CD4-positive, alpha-beta T cell treated with Interleukin-21 for 1 hour (primary cell): ENCODE measurements around the gene NUCB1.
"Not testable (repeated sequence)": the region's sequence is repeated elsewhere in the genome, so short reads cannot be mapped to it uniquely, and the experiment has no call there.

ENCODE experiments used
- DNase-seq: peaks from one replicate; pipeline ENCODE4 v3.0.0-alpha.2; 2020

NUCB1 gene

DNA sequence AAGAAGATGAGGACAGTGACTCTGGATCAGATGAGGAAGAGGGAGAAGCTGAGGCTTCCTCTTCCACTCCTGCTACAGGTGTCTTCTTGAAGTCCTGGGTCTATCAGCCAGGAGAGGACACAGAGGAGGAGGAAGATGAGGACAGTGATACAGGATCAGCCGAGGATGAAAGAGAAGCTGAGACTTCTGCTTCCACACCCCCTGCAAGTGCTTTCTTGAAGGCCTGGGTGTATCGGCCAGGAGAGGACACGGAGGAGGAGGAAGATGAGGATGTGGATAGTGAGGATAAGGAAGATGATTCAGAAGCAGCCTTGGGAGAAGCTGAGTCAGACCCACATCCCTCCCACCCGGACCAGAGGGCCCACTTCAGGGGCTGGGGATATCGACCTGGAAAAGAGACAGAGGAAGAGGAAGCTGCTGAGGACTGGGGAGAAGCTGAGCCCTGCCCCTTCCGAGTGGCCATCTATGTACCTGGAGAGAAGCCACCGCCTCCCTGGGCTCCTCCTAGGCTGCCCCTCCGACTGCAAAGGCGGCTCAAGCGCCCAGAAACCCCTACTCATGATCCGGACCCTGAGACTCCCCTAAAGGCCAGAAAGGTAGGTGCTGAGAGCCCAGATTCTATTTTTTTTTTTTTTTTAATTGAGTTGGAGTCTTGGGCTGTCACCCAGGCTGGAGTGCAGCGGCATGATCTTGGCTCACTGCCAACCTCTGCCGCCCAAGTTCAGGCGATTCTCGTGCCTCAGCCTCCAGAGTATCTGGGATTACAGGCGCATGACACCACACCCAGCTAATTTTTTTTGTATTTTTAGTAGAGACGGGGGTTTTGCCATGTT lies 25.6 kb upstream of the NUCB1 start:
- DNase-seq = peak; percentile 39

DNA sequence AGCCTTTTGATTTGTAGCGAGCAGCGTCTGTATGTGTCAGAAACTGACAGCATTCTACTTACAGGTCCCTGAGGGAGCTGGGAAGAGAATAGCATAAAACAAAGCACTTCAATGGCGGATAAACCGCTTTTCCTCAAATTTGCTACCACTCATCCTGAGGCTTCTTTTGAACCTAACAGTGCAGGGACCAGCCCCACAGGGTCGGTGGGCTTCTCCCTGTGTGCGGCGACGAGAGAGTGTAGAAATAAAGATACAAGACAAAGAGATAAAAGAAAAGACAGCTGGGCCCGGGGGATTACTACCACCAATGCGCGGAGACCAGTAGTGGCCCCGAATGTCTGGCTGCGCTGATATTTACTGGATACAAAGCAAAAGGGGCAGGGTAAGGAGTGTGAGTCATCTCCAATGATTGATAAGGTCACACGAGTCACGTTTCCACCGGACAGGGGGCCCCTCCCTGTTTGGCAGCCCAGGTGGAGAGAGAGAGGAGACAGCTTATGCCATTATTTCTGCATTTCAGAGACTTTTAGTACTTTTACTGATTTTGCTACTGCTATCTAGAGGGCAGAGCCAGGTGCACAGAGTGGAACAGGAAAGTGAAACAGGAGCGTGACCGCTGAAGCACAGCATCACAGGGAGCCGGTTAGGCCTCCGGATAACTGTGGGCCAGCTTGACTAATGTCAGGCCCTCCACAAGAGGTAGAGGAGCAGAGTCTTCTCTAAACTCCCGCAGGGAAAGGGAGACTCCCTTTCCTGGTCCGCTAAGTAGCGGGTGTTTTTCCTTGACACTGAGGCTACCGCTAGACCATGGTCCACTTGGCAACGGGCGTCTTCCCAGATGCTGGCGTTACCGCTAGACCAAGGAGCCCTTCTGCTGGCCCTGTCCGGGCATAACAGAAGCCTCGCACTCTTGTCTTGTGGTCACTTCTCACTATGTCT lies 23.8 kb upstream of the NUCB1 start:
- peak; percentile 57 for DNase-seq

DNA sequence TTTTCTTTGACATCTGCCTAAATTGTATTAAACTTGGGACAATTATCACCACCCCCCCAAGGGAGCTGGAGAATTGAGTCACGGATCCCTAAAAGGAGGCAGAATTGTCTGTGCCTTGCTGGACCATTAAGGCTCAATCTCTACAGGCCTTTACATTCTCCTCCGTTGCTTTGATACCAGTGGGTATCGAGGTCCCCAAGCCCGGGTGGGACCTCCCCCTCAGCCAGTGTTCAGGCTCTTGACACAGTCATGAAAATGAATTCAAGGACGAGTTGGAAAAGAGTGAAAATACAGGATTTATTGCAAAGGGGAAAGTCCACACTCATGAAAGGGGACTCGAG lies 22.3 kb upstream of the NUCB1 start:
- DNase-seq = peak; percentile 45

DNA sequence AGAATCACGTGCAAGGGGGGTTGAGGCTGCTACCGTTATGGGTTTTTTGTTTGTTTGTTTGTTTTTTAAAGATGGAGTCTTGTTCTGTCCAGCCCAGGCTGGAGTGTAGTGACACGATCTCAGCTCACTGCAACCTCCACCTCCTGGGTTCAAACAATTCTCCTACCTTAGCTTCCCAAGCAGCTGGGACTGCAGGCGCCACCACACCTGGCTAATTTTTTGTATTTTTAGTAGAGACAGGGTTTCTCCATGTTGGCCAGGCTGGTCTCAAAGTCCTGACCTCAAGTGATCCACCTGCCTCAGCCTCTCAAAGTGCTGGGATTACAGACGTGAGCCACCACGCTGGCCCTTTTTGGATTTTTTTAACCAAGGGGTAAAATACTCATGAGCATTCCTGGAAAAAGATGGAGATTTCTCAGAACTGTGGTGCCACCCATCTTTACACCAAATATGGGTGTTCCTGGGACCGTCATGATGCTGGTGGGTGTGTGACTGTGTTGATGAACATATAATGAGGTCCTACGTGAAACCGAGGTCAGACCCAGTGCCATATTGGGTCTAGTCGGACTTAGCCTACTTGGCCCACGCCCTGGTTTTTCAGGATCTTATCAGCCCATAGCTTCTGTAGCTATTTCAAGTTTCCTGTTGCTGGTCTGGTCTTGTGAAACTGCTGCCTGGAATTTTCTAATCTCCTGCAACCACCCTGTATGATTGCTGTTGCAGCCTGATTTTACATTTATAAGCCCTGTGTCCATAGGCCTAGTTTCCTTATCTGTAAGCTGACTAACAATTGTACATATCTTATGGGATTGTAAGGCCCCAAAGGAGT lies 21.7 kb upstream of the NUCB1 start:
- peak; percentile 57 for DNase-seq

DNA sequence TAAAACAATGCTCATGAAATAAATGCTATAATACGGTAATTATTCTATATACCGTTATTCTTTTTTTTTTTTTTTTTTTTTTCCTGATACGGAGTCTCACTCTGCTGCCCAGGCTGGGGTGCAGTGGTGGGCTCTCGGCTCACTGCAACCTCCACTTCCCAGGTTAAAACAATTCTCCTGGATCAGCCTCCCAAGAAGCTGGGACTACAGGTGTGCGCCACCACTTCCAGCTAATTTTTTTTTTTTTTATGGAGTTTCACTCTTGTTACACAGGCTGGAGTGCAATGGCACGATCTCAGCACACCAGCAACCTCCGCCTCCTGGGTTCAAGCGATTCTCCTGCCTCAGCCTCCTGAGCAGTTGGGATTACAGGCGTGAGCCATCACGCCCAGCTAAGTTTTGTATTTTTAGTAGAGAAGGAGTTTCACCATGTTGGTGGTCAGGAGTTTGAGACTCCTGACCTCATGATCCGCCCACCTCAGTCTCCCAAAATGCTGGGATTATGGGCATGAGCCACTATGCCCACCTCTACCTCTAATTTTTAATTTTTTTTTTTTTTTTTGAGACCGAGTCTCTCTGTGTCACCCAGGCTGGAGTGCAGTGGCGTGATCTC lies 21.0 kb upstream of the NUCB1 start:
- peak; percentile 21 for DNase-seq

DNA sequence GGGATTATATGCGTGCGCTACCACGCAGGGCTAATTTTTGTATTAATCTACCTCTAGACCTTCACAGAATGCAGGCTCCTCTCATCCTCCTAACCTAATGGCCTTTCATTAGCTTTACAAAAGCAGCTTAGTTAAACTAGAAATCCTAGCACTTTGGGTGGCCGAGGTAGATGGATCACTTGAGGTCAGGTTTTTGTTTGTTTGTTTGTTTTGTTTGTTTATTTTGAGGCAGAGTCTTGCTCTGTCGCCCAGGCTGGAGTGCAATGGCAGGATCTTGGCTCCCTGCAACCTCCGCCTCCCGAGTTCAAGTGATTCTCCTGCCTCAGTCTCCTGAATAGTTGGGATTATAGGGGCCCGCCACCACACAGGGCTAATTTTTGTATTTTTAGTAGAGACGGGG lies 20.4 kb upstream of the NUCB1 start:
- peak; percentile 26 for DNase-seq

DNA sequence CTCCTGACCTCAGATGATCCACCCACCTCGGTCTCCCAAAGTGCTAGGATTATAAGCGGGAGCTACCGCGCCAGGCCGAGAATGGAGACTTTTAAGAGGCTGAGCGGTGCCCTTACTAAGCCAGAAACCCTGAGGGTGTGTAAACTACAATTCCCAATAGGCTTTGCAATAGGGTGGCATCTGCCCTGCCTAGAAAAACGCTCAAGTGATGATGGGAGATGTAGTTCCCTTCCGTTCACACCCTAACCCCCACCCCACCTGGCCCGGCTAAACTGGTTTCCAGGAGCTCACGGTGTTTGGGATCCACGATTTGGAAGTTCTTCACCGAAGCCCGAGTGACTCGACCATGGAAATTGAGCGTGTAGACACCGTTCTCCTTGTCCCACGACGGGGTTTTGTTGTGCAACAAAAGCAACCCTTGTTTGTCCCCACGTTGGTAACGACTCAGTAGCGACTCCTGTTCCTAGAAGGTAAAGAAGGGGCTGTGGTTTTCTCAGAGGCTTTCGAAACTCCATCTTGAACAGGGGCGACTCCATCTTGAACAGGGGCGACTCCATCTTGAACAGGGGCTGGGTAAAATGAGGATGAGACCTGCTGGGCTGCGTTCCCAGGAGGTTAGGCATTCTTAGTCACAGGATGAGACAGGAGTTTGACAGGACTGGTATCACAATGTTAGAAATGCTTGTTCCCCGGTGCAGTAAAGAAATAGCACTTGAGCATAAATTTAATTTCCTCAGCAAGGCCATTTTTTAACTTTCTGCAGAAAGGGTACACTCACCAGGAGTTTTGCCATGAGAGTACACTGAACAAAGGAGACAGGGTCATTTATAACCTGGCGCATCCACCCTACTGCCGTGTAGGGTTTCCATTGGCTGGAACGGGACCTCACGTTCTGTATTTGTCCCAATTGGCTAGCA lies 18.1 kb upstream of the NUCB1 start:
- peak; percentile 62 for DNase-seq

DNA sequence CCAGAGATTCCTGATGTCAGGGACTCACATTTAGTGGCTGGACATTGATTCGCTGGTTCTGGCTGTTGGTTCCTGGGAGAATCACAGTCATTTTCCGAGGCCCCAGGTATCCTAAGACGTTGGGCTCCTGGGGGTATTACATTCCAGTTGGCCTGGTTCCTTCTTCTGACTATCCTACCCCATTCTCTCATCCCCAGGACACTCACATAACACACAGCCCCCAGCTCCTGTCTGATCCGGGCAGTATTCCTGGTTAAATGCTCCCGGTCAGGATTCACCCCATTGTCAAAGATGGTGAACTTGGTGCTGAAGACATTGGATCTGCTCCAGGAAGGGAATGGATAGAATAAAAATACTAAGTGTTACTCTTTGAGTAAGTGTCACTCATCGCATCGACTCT lies 16.4 kb upstream of the NUCB1 start:
- DNase-seq = peak; percentile 39

DNA sequence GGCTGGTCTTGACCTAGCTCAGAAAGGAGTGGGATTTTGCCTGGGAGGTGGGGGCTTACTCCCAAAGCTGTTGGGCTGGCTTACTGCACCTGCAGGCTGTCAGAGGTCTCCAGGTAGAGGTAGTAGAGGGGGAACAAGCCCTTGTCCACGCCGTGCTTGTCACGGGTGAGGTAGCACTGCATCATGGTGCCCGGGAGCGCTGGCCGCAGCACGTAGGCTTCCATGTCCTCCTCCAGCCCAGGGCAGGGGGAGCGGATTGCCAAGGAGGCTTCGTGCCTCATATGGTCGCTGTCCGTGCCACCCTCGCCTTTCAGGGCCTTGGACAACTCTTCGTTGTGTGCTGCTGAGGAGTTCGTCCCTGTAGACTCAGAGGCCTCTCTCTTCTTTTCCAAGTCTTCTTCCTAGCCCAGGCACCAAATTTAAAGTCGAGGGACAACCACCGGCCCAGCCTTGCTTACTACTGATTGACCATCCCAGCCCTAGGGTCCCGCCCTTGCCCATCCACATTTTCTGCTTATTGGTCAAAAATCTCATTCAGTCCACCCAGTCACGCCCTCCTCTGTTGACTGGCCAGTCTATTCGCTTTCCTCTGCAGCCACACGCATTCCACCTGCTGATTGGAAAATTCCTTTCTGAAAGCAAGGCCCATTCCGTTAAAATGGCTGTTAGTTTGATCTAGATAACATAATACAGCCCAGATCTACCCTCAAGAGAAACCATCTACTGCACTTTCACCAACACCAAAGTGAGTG lies 12.1 kb upstream of the NUCB1 start:
- no peak for DNase-seq

DNA sequence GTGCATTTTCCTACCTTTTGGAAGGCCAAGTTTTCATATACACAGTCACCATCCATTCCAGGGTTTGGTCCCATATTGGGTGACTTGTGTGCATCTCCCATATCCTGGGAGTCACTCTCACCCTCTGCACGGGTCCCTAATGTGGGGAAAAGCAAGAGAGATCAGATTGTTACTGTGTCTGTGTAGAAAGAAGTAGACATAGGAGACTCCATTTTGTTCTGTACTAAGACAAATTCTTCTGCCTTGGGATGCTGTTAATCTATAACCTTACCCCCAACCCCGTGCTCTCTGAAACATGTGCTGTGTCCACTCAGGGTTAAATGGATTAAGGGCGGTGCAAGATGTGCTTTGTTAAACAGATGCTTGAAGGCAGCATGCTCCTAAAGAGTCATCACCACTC lies 10.6 kb upstream of the NUCB1 start:
- not testable (repeated sequence) for DNase-seq

DNA sequence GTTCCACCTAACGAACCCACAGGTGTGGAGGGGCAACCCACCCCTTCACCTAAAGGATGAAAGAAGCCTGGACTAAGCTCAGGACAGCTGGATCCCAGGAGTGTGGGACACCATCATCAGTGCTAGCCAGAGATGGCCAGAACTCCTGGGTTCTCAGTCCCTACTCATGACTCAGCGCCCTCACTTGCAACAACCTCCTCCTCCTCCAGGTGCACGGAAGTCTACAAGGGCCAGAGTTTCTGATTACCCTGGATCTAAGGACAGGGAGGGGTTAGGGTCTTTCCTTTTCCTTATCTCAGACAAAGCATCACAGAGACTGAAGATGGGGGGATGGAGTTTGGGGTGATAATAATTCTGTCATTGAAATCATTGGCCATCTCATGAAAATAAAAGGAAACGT lies 9.6 kb upstream of the NUCB1 start:
- DNase-seq = no peak

DNA sequence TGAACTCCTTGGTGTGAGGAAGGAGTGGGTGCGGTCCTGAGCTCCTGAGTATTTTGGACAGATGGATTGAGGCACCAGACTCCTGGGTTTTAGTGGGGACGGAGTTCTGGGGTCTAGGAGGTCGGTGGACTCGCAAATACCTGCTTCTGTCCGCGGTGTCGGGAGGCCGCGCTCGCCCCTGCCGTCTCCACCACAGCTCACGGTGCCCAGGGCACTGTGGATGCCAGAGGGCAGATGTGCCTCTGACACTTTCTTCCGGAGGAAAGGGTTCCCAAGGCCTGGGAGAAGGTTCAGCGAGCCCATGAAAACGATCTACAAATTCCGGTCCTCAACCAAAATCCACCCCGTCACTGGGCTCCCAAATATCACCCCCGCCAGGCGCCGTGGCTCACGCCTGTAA lies 4.9 kb upstream of the NUCB1 start:
- DNase-seq = no peak

DNA sequence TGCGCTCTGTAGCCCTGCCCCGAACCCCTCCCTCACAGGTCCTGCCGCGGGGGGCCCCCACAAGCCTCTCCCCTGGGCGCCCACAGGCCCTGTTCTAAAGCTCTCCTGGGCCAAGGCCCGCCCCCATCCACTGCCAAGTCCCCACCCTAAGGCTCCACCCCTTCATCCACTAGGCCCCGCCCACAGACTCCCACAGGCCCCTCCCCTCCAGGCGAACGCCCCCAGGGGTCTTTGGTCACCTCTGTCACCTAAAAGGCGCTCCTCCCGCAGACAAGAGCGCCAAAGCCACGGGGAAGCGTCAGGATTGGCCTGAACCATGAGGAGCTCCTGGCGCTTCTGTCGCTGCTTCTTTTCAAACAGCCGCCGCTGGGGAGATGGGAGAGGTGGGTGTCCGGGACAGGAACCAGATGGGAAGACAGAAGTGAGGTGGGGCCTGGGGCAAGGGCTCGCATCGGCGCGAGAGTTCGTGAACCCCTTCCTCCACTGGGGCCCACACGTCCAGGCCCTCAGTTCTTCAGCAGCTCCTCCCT lies 3.9 kb upstream of the NUCB1 start:
- peak; percentile 61 for DNase-seq

DNA sequence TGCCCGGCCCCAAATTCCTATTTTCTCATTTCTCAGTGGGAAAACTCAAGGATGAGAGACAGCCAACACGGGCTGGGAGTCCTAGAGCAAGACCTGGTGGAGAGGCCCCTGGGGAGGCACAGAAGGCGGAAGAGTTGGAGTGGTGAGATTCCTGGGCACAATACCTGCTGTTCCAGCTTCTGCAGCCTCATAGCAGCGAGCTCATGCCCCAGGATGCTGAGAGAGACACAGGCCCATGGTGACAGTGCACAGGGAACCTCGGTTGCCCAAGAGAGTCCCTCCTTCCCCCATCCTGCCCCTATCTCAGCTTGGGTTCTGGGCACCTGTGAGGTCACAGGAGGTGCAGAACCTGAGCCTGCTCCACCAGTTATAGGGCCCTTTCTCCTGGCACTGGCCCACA lies 2.9 kb upstream of the NUCB1 start:
- DNase-seq = no peak

DNA sequence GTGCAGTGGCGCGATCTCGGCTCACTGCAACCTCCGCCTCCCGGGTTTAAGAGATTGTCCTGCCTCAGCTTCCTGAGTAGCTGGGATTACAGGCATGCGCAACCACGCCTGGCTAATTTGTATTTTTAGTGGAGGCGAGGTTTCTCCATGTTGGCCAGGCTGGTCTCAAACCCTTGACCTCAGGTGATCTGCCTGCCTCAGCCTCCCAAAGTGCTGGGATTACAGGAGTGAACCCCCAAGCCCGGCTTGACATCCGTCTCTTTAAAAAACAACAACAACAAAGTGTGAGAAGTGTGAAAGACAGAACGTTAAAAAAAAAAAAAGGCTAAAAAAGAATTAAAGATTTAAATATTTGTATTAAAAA lies 744 bp upstream of the NUCB1 start:
- DNase-seq = not testable (repeated sequence)

DNA sequence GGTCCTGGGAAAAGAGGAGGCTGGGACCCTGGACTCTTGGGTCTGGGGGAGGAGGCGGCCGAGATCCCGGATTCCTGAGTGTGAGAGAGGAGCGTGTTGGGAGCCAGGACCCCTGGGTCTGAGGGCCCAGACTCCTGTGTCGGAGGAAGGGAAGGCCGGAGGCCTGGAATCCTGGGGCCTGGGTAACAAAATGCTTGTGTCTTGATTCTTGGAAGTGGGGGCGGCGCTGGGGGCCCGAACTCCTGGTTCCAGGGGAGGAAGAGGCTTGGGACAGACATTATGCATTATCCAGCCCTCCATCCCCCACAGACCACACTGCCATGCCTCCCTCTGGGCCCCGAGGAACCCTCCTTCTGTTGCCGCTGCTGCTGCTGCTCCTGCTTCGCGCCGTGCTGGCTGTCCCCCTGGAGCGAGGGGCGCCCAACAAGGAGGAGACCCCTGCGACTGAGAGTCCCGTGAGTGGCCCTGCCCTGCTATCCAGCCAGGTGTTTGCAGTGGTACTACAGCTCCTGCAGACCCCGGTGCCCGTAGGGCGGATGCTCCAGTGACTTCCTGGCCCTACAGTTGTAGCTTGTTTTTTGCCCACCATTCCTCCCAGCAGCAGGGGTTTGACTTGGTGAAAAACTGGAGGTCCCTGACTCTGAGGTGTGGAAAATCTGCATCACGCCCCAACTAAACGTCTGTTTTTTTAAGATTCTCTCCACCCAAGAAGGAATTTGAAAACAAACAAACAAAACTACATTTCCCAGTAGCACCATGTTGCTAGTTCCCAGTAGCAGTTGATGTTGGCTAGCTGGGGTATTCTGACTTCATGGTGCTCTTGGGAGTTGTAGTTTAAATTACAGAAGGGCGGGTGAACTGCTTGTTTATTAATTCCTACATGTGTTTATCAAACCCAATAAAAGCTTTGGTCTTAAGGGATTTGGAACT lies 630 bp downstream of the NUCB1 start:
- peak; percentile 58 for DNase-seq

DNA sequence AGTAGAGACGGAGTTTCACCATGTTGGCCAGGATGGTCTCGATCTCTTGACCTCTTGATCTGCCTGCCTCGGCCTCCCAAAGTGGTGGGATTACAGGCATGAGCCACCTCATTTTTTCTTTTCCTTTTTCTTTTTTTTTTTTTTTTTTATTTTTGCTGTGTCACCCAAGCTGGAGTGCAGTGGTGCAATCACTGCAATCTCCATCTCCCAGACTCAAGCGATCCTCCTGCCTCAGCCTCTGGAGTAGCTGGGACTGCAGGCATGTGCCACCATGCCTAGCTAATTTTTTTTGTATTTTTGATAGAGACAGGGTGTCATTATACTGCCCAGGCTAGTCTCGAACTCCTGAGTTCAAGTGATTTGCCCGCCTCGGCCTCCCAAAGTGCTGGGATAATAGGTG lies 2.2 kb downstream of the NUCB1 start:
- DNase-seq = not testable (repeated sequence)

DNA sequence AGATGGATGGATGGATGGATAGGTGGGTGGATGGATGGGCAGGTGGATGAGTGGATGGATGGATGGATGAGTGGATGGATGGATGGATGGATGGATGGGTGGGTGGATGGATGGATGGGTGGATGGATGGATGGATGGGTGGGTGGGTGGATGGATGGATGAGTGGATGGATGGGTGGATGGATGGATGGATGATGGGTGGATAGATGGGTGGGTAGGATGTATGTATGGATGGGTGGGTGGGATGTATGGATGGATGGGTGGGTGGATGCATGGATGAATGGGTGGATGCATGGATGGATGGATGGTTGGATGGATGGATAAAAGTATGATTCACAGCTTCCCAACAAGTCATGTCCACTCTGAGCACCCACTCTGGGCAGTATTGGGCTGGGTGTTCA lies 3.7 kb downstream of the NUCB1 start:
- not testable (repeated sequence) for DNase-seq

DNA sequence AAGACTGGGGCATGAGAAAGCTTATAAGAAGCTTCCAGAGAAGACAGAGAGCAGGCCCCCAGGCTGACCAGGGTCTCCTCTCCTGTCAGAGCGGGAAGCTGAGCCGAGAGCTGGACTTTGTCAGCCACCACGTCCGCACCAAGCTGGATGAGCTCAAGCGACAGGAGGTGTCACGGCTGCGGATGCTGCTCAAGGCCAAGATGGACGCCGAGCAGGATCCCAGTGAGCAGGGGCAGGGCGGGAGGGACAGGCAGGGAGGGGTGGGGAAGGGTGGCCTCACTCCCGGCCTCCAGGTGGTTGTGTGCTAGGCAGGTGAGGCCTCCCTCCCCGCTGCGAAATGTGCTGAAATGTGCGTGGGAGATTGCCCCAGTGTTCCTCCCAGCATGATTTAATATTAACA lies 5.6 kb downstream of the NUCB1 start:
- DNase-seq = no peak
